Transverse colon (tissue), 3 donors: Measurements from ENCODE around the gene ZNF438.

ENCODE experiments used
- POLR2A ChIP-seq: fragments of 450-650 bp; IDR thresholded peaks from one replicate; pipeline ENCODE4 v1.6.1; 2016; ENCODE audit warnings: antibody characterized with exemption, mild to moderate bottlenecking, moderate library complexity
- TF ChIP-seq, protein P1 (sequence below), 5 experiments: fragments of 200-600 bp in 3 of 5; fragments of 450-650 bp in 2 of 5; sonication (generic) in 3 of 5; IDR thresholded peaks; 1 replicate in 2 of 5; 2 replicates in 3 of 5; pipeline ENCODE4 v1.5.1; 2016 to 2017; ENCODE audit warnings: antibody characterized with exemption in 5 of 5, inconsistent platforms in 3 of 5, mild to moderate bottlenecking in 2 of 5, moderate library complexity in 1 of 5

DNA sequence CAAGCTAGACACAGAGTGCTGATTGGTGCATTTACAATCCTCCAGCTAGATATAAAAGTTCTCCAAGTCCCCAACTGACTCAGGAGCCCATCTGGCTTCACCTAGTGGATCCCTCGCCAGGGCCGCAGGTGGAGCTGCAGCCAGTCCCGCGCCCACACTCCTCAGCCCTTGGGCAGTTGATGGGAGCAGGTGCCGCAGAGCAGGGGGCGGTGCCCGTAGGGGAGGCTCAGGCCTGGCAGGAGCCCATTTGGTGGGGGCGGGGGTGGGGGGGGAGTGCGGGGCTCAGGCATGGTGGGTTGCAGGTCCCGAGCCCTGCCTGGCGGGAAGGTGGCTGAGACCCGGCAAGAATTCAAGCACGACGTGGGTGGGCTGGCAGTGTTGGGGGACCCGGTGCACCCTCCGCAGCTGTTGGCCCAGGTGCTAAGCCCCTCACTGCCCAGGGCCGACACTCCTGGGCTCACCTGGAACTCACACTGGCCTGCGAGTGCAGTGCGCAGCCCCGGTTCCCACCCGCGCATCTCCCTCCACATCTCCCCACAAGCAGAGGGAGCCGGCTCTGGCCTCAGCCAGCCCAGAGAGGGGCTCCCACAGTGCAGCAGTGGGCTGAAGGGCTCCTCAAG is 101.7 kb downstream of the ZNF438 start:
- TF ChIP-seq POLR2A, result no peak
- TF ChIP-seq, protein P1, sequence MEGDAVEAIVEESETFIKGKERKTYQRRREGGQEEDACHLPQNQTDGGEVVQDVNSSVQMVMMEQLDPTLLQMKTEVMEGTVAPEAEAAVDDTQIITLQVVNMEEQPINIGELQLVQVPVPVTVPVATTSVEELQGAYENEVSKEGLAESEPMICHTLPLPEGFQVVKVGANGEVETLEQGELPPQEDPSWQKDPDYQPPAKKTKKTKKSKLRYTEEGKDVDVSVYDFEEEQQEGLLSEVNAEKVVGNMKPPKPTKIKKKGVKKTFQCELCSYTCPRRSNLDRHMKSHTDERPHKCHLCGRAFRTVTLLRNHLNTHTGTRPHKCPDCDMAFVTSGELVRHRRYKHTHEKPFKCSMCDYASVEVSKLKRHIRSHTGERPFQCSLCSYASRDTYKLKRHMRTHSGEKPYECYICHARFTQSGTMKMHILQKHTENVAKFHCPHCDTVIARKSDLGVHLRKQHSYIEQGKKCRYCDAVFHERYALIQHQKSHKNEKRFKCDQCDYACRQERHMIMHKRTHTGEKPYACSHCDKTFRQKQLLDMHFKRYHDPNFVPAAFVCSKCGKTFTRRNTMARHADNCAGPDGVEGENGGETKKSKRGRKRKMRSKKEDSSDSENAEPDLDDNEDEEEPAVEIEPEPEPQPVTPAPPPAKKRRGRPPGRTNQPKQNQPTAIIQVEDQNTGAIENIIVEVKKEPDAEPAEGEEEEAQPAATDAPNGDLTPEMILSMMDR (IDR thresholded peaks at IDR 0.05), result no peak
